CMK (cell line): ENCODE results near the gene RXRB.
"Not testable (repeated sequence)": the region's sequence is repeated elsewhere in the genome, so short reads cannot be mapped to it uniquely, and the experiment has no call there.

ENCODE experiments used
- DNase-seq: peaks from one replicate; pipeline ENCODE4 v3.0.0-alpha.2; 2010; ENCODE audit warnings: low read depth

RXRB gene

DNA sequence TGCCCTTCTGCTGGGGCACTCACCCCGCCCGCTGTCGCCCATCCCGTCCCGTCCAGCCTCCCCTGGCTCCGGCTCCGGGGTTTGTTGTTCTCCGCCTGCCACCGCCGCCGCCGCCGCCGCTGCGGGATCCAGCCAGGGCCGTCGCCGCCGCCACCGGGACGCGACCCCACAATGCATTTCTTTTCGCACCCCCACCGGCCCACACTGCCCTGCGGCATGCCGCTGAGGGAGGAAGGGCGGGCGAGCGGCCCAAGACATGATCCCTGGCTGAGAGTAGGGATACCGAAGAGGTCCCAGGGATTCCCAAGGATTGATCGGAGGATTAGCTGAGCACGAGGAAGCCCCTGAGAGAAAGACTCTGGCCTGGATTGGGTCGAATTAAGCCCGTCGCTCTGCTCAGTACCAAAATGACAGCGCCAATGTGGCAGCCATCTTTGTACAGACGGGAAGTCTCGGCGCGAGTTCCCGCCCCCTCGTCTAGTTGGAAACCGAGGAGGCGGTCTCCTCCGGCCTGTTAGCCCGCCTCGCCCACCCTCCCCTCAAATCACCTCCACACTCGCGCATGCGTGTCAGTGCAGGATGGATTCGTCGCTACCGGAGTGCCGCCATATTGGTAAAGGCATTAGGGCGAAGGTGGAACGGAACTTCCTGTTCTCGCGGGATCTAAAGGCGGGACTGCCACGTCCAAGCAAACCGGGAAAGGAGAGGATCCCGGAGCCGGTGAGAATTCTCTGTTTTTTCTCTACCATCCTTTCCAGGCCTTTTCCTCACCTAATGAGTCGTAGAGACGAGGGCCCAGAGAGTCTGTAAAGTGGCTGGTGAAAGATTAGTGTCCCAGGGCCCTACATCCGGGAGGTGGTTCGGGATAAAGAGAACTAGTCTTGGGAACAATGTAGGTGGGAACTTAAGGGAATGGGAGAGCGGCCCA lies at the start of gene RXRB, which contains the start of gene SLC39A7:
Gene RXRB (minus strand): TSS at position 447 of the 928 bp plus-strand sequence. CDS start 189 bp downstream, at position 258.
Gene SLC39A7 (plus strand): TSS at position 649 of the 928 bp plus-strand sequence. CDS start 379 bp downstream, outside the sequence.
- DNase-seq, result peak; percentile 94

DNA sequence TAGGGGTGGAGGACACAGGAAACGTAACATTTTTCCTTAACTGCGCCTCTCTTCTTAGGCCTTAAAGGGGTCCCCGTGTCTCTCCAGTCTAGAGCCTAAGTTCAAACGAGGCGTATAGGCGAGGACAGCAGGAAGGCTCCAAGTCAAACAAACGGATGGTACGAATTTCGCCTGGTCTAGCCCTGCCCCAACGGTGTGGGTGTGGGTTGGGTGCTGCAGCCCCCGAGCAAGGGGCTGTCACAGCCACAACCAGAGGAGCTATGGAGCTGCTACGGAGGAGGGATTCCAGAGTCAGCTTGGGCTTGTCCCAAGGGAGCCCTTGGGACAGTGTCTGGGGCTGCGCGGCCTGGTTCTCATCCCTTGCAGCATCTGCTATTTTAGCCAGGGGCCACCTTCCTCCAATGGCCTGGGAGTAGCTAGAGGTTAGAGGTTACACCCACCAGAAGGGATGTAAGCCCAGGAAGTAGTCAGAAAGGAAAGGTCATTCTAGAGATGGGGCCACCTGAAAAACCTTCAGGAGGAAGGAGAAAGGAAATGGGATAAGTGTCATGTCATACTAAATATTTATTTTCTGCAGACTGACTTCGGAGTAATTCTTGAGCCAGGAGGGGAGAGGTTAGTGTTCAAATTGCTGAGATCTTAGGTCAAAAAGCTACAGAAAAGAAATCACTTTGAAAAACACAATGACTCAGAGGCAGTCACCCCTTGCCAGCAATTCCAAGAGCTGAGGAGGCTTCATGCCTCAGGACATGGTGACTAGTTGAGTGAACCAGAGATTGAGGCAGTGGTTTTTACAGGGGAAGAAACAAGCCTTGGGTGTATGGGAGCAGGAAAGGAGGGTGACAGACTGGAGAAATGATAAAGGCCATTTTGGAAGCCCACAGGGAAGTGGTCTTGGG lies 49.5 kb upstream of the RXRB start:
- DNase-seq, result no peak

DNA sequence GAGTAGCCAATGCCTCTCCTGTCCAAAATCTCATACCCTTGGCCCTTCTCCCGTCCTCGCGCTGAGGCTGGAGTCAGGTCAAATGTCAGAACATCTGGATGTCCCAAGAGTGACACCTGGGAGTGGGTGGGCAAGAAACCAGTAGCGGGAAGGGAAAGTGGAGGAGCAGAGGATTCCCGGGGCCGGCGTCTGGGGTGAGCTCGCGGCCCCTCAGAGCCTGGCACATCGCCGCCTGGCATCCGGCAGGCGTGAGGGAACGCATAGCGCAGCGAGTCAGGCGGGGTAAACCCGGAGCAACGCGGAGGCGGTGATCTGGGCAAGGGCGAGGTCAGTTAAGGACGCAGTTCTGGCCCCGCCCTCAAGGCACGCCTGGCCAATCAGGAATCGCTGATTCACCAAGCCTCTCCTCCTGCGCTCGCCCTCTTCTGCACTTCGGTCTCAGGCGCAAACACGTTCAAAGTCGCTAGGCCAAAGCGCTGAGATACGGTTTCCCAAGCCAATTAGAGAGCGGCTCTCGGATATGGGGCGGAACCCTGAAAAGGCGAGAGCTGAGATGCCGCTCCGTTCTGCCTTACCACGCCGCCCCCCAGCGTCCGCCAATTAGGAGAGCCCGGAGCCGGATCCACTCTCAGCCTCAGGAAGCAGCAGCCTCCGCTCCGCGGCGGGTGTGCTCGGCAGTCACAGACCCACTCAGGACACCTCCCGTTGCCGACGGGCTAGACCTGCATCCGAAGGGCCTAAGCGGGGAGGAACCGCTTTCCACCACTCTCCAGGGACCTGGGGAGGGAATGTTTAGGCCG lies 48.7 kb upstream of the RXRB start:
- DNase-seq, result peak; percentile 96

DNA sequence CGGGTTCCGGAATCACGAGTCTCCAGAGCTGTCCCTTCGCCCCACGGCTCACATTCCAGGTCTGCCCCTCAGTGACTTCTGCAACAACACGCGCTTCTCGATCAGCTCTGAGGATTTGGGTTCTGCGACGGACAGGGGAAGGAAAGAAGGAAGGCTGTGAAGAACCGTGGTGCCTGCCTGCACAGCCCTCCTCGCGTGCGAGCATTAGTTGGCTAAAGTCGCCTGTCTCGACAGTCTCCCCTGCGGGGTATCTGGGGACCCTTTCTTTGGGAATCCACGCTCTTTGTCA lies 48.1 kb upstream of the RXRB start:
- DNase-seq, result no peak

DNA sequence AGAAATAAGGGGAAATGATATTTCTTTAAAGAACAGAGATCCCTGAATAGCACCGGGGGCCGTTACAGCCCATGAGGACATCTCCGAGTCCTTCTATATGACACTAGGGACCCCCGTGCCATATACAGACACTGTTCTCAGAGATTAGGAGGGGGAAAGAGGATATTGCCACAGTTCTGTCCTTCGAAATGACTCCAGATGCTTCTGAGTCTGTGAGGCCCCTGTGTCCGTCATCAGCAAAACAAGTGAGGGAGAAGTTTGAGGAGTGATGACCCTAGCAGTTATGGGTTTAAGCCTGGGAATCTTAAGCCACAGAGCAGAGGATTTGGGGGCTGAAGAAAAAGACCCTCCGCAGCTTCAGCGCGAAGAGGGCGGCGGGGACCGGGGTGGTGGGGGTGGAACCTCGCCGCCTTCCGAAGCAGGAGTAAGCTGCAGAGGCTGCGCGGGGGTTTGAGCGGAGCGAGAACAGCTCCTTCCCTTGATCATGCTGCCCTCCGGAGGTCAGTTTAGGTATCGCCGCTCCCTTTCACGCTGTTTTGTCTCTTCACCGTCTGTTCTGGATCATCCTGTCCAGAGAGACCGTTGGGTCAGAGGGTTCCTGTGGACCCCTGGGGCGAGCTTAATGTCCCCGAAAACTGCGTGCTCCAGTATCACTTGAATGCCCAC lies 47.6 kb upstream of the RXRB start:
- peak; percentile 55 for DNase-seq

DNA sequence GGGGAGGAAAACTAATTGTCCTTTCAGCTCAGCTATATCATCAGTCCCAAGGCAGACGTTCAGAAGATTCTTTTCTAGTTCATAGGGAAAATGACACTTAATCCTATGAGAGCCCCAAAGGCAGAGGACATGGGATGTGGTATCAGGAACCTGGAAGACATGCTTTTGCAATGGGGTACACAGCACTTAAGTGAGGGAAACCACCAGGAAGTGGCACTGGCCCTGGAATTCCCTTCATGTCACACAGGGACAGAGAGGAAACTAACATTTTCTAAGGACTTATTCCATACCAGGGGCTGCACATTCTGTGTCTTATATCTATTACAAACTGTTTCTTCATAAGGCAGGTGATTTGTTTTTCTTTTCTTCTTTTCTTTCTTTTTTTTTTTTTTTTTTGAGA lies 43.0 kb upstream of the RXRB start:
- no peak for DNase-seq

DNA sequence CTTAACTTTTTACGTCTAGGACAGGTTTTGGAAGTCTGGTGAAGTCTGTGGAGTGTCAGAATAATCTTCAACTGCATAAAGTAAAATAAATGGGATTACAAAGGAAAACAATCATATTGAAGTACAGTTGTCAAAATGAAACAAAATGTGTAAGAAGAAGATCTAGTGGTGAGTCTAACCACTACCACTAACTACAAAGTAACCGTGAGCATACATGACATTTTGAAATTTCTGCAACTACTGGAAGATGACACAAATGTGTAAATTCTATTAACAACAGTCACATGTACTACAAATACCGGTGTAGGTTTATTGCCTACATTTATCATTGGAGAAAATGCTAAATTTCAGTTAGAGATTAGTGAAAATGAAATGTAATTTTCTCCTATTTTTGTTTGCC lies 41.5 kb upstream of the RXRB start:
- no peak for DNase-seq

DNA sequence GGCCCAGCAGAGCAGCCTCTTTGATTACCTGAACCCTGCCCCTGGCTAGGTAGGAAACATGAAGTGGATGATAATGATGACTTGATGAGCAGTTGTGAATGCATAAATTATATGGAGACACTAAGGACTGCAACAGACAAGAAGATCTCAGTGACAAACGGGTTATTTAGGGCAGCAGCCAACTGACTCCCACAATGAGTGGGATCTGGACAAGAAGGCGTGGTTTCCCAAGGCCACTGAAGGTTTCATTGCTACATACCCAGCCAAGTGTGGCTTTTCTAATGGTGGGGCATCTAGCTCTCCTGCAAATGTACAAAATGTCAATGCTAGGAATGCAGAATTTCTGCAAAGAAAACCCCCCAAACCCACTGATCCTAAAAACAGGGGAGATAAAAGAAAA lies 37.3 kb upstream of the RXRB start:
- DNase-seq, result no peak

DNA sequence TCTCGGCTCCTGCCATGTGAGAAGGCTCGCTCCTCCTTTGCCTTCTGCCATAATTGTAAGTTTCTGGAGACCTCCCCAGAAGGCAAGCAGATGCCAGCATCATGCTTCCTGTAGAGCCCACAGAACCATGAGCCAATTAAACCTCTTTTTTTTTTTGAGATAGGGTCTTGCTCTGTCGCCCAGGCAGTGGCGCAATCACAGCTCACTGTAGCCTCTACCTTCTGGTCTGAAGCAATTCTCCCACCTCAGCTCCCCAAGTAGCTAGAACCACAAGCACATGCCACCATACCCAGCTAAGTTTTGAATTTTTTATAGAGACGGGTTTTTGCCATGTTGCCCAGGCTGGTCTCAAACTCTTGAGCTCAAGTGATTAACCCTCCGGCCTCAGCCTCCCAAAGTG lies 36.4 kb upstream of the RXRB start:
- no peak for DNase-seq

DNA sequence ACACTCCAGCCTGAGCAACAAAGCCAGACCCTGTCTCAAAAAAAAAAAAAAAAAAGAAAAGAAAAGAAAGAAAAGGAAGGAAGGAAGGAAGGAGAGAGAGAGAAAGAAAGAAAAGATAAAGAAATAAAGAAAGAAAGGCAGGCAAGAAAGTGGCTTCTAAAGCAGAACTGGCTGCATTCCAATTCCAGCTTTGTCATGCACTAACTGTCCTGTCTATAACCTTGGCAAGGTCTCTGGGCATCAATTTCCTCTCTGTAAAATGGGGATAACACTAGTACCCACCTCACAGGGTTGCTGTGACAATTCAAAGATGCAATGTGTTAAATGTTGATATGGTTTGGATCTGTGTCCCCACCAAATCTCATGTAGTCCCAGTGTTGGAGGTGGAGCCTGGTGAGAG lies 35.9 kb upstream of the RXRB start:
- DNase-seq, result no peak

DNA sequence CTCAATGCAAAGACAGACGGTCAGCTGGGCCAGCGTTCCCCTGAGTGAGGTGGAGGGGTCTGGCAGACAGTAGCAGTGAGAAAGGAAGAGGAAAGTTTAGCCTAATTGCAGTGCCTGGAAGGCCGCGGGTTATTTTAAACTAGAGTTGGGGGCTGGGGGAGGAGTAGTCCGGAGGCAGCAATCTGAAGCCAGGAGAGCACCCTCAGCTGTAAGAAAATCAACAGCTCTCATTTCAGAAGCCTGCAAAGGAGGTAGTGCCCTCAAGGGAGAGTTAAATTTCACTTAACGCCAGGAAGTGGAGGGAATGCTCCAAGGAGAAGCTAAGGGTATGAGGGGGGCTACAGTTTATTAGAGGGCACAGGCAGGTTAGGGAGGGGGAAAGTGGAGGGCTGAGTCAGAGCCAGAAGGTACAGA lies 34.8 kb upstream of the RXRB start:
- DNase-seq, result no peak

DNA sequence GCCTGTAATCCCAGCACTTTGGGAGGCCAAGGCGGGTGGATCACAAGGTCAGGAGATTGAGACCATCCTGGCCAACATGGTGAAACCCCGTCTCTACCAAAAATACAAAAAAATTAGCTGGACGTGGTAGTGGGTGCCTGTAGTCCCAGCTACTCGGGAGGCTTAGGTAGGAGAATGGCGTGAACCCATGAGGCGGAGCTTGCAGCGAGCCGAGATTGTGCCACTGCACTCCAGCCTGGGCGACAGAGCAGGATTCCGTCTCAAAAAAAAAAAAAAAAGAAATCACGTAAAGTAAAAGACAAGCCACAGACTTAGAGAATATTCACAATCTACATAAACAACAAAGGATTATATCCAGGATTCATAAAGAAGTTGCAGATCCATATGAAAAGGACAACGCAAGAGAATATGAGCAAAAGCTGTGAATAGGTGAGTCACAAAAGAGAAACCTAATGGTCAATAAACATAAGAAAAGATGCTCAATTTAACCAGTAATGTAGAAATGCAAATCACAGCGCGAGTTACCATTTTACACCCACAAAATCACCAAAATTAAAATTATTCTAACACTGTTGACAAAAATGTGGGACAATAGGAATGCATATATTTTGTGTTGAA lies 26.1 kb upstream of the RXRB start:
- not testable (repeated sequence) for DNase-seq

DNA sequence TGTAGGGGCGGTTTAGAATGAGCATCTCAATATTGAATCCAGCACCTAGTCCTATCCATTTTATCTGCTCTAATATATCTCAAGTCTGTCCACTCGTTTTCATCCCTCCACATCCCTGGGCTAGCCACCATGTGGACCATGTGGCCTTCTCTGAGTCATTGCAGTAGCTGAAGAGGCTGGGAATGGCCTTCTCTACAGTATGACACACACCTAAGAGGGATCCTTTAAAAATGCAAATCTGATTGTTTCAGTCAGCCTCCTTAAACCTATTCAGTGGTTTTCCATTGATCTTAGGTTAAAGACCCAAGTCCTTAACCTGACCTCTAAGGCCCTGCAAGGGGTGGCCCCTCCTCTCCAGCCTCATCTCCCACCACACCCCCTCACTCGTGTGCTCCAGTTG lies 17.2 kb upstream of the RXRB start:
- DNase-seq, result no peak

DNA sequence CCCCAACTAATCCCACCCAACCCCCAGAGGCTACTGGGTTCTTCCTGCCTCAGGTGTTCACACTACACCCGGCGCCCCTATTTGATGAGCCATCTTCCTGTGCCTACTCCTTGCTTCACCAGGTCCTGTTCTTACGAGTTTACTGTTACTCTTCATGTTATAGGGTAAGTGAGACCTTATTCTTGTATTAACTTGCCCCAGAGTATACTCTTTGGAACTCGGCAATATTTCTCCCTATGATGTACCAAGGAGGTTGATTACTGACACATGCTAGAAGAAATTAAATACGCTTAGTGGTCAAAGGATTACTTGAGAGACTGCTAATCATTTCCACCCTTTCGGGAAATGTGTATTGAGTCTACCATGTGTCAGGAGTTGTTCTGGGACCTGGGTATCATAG lies 16.8 kb upstream of the RXRB start:
- no peak for DNase-seq

DNA sequence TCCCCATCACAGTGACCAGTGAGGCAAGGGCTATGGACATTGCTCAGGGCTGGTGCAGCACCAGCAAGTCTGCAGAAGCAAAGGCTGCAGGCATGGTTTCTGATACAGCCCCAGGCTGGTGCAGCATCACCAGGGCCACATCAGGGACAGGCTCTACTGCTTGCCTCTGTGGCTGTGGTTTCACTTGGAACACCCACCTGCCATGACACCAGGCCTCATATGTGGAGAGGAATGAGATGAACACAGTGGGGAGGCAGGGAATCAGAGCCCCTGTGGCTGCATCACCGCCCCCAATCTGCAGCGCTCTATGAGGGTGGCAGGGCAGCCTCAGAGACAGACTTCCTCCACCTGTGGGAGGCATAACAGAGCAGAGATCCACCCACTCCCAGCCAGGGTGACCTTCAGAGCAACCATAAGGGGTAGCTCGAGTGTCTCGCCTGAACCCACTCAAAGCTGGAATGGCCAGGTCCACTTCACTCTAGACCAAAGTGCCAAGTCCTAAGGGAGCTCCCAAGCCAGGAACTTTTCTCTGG lies 15.7 kb upstream of the RXRB start:
- DNase-seq, result no peak

DNA sequence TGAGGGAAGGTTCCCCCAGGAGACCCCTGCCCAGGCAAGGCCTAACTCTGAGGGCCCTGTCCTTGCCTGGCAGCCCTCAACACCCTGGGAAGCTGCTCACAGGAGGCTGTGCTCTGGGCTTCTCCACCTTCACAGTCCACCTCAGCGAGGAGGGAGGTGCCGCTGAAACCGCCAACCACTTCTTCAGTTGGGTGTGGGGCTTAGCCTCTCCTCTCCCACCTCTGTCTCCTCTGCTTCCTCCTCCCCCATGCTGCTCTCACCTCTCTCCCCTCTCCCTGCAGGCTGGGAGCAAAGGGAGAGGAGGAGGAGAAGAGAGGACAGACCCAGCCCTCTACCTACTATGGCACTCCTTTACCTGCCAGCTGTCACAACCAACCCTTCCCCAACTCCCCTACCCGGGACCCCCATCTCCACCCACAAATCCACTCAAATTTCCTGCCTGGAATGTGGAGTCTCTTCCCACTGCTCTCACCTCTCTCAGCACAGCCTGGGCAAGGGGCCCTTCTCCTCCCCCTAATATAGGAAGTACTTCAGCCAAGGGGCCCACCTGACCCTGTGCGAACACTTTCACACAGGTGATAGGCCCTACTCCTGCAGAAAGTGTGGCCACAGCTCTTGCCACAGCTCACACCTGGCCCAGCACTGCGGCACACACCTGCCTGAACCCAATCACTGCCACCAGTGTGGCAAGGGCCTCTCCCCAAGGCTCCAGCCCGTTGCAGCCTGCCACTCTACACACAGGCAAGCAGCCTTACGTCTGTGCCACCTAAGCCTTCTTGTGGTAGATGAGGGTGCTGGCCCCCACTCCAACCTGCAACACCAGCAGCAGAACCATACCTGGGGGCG lies 15.0 kb upstream of the RXRB start:
- no peak for DNase-seq

DNA sequence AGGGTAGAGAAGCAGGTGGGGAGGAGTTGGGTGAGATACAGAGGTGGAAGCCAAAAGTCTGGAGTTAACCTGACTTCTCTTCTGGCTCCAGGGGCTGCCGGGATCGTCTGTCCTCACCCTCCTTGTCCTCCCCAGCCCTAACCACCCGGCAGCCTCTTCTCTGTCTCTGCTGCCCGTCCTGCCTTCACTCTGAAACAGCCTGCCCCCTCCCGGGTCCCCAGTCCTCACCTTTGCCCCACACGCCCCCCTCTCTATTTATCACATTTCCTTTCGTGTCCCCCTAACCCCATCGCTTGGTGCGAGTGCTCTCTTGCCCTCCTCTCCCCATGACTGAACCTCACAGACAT lies 13.5 kb upstream of the RXRB start:
- no peak for DNase-seq

DNA sequence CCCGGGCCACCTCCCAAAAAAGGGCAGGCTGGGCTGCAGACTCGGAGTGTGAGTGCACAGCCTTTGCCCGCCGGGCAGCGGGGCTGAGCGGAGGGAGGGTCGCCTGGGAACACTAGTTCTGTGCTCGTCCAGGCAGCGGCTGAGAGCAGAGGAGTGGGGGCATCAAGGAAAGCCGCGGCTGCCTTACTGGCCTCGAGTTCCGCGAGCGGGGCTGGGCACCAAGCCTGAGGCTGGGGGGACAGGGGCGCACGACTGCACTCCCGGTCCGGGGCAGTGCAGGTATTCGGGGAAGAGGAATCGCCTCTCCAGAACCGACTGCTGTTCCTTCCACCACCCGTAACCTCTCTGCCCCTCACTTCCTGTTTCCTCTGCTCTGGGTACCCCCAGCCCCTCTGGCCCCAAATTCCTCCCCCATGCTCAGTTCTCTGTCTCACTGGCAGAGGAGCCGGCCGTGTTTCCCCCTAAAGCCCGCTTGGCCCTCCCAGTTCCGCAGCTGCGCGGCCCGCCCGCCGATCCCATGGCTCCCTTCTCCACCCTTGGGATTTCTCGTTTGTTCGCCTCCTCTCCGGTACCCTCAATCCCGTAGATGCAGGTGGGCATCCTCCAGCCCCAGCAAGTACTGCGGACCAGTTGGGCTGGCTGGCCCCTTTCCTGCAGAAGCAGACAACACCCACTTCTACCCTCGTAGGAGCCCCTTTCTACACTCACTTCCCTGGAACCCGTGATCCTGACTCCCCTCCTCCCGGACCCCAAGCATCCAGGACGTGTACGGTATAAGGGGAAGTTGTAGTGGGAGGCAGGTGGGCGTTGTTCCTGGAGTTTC lies 12.9 kb upstream of the RXRB start:
- DNase-seq, result no peak

DNA sequence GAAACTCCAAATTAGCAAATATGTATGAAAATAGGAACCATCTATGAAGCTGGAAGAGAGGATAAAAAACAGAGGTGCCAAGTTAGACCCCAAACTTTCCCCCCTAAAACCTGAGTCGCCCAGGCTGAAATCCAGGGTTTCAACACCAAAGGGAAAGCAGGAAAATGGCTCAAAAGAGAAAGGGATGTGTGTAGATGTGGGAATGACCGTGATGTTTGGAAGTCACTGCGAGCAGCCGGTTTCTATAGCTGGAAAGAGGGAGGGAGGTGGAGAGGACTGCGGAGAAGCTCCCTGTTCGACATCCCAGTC lies 12.3 kb upstream of the RXRB start:
- no peak for DNase-seq
